Measurements from ENCODE around the gene RAPGEF4.

Gene RAPGEF4

DNA sequence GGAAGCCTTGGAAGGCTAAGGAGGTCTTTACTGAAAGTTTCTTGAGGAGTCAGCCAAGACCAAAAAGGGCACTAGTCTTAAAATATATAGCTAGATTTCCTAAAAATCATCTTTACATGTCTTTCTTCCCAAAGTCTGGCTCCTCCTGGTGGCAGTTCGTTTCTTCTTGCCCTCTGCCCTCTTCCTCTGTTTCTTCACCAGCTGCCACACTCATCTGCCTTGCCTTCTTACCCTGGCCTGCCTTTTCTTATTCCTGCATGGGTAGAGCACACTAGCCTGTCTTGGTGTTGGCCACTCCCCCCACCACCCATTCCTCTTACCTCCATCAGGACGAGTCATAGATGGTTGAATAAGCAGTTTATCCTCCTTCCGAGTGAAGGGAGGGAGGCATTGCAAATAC, 129.8 kb downstream of the RAPGEF4 start:
- no peak for DNase-seq

DNA sequence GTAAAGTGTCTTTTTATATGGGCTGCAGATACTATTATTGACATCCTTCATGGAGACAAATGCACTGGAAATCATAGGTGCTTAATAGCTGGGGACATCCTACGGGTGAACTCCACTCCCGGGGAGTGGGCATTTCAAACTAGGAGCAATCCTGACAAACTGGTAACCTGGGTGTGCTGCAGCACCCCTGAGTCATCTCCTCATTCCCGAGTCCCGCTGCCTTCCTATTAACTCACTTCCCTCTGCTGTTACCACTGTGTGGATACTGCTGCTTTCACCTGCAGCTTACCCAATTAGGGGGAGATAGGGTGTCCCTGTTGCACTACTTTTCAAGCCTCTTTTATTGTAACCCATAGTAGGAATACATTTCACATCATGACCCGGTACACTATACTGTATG, 134.2 kb downstream of the RAPGEF4 start:
- no peak for DNase-seq

DNA sequence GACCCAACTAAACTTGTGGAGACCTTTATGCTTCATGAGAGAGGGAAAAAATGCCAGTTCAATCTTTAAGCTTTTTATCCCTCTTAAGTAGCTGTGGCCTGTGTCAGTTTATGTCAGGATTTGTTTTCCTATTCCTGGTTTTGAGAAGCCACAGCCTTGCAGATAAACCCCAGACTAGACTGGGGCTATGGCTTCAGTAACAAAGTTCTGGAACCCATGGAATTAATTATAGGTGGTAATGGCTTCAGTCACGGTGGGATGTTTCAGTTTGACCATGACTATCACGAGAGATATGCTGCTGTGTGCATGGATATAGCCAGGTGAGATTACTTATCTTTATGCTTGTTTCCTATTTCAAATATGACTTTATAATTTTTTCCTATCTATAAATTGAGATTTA, 134.8 kb downstream of the RAPGEF4 start:
- no peak for DNase-seq

DNA sequence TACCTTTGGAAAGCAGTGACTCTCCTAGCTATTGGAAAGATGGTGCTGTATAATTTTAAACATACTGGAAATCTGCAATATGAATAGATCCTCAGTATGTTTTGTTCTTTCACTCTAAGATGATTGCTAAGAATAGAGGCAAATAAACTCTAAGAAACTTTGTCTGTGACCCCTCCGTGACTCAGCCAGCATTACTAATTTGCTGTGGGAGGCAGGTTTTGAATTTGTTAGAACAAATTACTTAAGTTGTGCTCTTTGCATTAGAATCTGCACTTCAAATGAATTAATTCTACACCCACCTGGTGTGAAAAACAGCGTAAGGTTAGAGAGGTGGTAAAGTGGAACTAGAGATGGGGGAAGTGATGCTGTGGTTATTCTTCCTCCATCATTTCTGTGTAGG, 142.2 kb downstream of the RAPGEF4 start:
- DNase-seq = no peak

DNA sequence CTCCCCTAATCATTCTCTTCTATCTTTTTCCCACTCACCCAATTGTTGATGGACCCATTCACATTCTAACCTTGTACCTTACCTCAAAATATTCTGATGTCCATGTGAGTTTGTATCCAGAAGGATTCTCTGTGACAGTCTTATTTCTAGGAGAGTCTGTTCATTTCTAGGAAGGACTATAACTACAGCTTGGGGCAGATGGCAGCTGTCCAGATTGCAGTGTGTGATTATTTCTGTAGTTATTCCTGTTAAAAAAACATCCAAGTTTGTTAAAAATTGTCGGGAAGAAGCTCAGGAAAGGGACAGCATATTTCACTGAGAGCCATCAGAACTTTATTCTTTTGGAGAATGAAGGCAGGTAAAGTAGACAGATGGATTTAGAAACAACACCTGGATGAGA, 142.6 kb downstream of the RAPGEF4 start:
- DNase-seq = no peak

DNA sequence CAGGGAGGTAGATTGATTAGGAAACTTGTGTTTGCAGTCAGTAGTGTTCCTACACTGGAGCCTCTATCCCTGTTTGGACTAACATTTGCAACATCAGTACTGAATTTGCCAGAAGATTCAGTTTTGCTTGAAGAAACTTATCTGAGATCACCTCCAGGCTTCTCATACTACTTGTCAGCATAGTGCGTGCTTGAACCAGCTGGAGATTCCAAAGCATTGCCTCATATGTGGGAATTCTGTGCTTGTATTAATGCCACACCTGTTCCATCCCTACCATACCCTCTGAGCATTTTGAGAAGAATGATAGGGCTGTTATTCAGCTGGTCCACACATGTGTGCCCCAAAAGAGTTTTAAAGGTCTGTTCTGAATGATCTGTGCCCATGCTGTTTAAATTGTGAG, 148.7 kb downstream of the RAPGEF4 start:
- DNase-seq = no peak

DNA sequence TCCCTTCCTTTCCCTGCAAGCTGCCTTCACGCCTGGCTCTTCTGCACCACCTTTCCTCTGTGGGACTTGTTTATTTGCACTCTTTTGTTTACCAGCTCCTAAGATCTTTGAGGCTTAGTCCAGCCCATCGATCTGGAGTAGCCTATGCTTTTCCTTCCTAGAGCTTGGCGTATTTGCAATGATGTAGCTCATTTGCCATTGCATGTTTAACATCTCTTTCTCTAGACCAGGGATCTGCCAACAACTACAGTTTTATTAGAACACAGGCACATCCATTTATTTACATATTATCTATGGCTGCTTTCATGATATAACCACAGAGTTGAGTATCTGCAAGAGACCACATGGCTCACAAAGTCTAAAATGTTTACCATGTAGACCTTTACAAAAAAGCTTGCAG, 150.4 kb downstream of the RAPGEF4 start:
- DNase-seq = no peak

DNA sequence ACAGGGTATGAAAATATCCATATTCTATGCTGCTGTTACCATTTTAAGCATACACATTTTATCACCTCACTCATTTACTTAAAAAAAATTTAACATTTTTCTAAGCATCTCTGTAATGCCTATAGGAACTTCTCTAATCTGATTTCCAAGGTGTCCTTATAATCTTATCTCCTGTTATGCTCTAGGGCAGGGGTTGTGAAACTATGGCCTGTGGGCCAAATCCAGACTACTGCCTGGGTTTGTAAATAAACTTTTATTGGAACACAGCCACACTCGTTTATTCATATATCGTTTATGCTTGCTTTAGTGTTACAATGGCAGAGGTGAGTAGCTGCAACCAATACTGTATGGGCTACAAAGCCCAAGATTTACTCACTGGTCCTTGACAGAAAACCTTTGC, 151.6 kb downstream of the RAPGEF4 start:
- DNase-seq = no peak

DNA sequence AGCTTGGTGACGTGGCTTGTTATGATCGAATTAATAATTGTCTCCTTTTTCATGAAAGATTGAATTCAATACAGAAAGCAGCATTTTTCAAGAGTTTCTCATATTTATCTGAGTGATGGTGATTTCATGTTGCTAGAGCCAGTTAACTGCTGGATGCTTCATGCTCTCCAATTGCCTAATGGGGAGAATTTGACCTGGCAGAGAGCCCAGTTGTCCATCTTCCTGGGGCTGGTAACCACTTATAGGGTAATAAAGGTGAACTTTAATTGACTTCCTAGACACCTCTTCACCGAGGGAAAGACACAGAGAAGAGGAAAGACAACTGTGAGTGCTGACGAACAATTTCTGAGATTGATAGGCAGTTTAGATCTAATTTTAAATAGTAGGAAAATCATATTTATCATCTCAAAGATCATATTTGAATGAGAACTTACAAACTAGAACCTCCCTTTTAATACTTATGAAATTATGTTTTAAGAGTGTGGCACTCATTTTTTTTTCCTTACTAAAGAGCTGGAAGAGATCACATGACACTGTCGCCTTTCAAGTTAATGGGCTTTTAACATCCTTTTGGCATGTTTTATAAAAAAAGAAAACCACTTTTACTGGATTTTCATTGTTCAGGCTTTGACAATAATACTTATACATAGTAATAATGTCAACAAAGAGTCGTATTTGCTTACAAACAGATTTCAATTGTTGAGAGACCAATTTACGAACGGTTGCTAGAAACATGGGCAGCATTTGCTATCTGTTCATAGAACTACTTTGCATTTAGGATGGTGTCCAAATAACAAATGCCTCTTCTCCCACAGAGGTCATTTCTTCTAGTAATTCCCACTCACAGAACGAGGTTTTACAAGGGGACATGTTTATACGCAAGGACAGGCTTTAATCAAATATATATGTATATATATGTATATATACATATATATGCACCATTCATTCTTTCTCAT, 153.3 kb downstream of the RAPGEF4 start:
- DNase-seq = no peak

DNA sequence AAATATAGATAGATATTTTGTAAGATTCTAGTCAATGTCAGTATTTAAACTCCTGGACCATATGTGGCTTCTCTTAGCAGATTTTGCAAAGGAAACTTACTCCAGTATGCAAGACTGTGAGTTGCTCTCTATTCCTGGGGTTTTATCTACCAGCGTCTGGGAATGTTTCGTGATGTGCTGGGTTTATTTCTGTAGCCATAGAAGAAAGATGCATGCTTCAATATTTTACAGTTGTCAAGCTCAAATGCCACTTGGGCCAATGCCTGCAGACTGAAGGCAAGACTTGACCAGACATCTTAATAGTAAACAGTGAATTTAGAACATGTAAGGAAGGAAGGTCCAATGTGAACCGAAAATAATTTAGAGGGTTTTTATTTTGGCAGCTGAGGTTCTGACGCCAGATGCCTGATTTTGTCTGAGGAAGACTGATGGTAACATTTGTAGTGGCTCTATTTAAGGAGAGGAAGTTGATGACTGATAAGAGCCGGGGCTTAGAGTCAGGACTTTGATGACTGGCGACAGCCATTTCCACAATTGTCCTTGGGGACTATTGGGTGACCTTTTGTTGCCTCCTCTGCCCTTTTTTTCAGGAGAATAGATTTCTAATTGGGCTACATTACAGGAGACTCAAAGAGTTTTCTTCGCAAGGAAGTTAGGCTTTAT, 154.3 kb downstream of the RAPGEF4 start:
- no peak for DNase-seq

DNA sequence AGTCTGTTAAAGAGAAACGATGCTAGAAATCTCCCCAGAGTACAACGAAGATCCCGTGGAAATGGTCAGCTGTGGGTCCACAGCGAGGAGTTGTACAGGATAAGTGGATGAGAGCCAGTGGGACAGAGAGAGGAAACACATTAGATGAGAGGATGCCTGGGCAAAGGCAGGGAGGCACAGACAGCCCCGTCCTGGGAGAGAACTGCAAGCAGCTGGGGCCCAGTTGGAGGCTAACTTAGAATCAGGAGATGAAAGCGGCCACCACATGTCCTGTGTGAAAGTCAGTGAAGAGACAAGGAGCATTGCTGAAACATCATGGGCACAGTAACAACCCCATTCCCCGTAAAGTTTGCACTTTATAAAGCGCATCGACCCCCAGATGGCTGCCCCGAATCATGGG, 157.5 kb downstream of the RAPGEF4 start:
- no peak for DNase-seq

DNA sequence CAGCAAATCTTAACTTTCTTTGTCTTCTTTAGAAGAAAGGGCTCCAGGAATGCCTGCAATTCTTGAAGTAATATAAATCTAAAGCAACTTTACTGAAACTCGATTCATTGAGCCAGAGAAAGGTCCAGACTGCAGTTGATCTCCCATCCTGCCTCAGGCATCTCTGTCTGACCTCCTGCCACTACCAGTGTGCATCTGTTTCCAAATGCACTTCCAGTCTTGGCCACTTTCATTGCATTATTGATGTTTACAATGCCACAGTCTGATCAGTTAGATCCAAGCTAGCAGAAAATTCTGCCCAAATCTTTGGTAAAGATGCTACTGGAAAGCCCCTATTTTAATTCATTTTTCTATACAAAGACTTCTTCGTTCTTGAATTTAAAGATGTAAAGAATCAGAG, 158.0 kb downstream of the RAPGEF4 start:
- no peak for DNase-seq

DNA sequence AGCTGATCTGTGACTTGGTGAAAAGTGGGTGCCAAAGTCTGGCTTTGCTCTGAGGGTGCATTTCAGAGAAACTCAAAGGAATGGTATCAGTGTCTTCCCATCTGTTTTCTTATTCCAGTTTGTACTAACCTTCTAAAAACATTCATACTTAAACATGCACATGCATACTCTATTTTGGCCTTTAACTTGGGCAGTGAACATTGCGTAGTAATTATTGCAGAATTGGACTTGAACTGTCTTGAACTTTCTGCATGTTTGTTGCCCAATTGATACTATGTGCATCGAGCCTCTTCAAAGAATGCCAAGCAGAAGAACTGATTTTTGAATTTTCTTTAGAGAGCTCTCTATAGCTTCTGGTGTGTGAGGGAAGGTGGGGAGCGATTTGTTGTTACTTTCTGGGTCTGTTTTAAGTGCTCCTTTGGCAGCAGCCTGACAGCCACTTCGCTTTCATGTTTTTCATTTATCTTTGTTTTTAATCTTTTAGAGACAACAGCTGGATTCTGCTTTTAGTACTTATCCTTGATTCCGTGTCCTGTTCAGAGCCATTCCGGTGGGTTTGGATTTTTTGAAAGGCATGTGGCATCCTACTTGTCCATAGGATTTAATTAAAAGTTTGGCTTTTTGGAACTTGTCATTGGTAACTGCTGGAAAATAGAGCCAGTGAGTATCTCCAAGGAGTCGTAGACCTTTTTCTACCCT, 159.2 kb downstream of the RAPGEF4 start:
- DNase-seq = no peak

DNA sequence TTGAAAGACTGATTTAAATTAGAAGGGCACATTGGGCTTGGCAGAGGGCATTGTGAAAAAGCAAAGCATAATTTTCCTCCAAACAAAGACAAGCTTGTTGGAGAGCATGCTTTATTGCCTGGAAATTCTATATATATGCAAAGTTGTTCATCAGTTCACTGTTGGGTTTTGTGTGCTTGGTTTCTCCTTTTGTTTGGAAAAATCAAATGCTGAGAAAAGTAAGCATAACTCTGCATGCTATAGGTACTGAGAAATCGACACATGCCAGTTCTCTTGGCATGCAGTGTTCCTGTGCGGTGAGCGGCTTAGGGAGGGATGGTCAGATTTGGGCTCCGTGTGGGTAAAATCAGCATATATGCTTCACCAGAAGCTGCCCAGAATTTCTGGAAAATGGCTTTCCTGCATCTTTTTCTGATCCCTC, 161.0 kb downstream of the RAPGEF4 start:
- DNase-seq = no peak

DNA sequence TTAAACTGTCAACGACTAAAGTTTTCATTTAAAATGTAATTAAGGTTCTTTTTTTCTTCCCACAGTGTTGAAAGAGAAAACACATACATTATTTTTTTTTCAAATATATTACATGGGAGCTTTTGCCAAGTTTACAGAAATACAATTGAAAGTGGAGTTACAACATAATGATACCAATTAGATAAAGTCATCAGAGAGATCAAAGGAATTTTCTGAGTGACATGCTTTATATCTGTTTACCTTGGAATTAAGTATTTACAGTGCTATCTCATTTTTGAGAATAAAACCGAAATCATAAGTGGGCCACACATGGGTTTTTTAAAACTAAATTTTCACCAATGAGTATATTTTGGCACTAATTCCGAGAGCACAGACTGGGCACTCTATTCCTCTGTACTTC, 165.2 kb downstream of the RAPGEF4 start:
- DNase-seq = no peak

DNA sequence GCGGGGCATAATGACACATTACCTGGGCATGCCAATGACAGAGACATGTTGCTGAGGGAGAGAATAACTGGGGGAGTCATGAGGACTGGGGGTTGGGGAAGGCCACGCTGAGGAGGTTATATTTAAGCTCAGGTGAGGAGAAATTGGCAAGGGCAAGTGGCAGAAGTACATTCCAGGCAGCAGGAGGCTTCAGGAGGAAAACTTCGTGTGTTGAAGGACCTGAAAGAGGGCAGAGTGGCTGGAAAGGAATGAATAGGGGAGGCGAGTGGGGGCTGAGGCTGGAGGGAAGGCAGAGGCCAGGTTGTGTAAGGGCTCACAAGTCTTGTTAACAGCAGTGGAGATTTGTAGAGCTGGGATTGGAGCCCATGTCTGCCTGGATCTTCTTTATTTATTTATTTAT, 166.3 kb downstream of the RAPGEF4 start:
- DNase-seq = no peak

DNA sequence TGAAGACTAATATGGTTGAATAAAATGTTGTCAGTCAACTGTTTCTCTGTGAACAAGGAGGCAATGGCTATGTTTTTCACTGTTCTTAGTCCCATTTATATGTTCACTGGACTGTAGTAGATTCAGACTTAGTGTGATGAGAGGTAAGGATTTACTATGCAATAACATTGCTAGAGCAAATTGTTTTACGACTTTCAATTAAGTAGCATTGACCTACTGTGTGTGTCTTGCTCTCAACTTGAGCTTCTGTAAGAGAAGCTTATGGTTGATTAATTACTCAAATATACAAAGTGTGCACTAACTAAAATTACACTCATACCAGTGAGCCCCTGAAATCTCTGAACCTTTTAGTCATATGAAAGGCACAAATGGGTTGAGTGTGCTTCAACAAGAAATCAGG, 168.6 kb downstream of the RAPGEF4 start:
- no peak for DNase-seq

DNA sequence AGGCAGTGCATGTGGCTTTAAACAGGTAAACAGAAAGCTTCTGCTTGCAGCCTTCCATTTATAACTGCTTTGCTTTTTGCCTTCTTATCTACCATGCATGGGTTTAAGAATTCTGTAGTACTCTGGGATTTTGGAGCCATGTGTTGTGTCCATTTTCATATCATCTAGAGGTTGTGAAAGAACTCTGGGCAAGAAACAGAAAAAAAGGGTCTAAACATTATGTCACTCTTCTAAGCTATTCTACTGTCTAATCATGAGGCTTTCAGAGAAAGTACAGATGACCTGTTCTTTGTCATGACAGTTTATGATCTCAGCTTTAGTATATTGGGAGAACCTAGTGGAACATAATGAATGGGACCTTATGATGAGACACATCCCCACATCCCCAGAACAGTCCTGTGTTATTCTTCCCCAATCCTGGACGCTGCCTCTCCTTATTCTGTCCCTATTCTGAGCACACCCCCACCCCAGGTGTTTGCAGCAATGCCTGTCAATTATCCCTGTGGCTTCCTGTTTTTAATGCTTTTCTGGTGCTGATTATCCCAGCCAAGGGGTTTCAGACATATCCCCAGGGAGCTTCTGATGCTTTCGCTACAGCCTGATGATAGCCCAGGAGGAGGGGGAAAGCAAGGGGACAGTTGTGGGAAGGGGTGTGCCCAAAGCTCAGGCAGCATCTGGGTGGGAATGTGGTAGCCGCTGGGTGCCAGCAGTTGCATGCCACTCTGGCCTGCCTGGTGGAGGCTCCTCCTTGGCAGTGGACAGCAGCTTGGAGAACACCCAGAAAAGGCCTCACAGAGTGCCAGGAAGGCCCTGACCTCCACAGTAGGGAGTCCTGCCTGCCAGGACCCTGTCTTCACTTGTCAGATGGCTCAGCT, 170.5 kb downstream of the RAPGEF4 start:
- DNase-seq = no peak

DNA sequence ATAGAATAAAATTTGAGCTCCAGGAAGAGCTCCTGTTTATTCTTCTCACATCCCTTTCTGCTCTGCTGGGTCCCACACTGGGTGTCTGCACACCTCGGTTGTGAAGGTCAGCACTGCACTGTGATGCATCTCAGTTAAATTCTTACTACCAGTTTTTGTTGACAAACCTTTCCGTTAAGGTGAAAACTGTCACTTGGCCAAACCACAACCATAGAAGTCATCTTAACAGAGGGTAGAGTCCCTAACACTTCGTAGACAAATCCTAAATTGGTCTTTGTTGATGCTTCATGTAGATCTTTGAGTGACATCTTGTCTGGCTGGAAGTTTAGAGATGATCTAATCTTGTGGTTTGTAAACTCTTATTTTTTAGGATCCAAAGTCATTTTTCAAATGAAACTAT, 172.6 kb downstream of the RAPGEF4 start:
- DNase-seq = no peak

DNA sequence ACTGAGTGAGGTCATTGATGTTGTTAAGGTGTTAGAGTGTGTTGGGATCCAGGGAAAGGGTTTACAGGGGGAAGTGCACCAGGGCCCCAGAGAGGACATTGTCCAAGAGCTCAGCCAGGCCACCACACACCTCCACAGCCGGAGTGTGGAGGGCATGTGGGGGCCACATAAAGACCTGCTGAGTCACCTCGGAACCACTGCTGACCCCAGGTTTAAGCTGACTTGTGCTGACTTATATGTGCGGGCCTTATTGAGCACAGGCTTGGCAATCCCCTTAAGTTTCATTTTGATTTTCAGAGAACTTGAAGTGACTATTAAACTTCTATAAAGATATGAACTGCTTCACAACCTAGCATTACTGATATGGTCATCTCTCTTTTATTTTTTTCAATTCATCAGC, 173.8 kb downstream of the RAPGEF4 start:
- no peak for DNase-seq

DNA sequence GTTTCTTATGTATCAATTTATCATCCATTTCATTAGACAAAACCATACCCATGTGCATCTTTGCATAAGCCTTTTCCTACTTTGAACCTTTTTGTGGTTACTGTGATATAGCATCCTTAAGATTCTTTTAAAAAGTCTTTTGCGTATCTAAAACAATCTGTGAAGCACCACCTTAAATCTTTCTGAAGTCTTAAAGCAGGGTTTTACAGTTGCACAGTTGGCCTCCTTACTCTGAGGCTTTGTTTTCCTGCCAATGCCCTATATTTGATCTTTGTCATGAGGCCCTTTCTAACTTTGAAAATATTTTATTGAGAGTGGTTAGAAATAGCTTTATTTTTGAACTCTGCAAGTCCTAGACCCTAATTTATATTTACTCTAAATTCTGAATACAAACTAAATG, 176.6 kb downstream of the RAPGEF4 start:
- DNase-seq = no peak

DNA sequence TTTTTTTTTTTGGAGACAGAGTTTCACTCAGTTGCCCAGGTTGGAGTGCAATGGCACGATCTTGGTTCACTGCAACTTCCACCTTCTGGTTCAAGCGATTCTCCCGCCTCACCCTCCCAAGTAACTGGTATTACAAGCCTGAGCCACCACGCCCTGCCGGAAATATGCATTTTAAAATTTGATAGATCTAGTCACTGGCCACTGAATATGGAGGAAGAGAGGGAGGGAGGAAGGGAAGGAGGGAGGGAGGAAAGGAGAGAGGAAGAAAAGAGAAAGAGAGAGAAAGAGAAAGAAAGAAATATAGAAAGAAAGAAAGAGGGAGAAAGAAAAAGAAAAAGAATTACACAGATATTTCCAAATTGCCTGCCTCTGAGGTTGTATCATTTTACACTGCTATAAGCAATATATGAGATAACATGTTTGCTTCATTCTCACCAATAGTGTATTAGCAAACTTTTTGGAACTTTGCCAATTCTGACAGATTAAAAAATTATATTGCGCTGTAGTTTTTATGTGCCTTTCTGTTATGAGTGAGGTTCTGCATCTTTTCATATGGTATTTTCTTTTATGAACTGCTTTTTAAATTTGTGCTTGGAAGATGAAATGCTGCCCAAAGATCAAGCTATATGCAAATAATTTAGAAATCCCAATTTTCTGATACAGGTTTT, 178.8 kb downstream of the RAPGEF4 start:
- no peak for DNase-seq
